ENCODE measurements around the gene PRPF6. TPM values are rescaled to one million over a fixed set of nuclear protein-coding genes. Genes with fewer than 3 reads are reported as not detected.

PRPF6 gene
- total and polyA plus RNA-seq, 2 of the 13 experiments (the other 11 are each of a cell fraction or from before 2014, with no cell fraction given) = 63.7 to 101 TPM

DNA sequence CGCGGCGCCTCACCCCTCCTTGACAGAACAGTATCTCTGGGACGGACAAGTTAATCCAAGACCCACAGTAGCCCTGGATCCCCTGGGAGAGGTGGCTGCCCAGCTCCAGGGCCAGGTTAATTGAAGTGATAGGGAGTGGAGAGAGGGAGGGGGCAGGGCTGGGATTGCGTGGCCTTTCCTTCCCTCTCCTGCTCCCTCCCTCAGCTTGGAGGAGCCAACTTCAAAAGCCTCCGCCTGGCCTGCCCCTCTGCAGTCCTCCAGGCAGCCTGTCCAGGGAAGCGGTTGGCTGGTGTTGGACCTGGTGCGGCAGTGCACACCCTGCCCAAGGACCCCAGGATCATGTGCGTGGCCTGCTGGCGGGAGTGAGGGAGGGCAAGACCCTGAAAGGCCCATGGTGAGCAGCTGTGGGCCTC is 55.0 kb downstream of the PRPF6 start, which contains the start of gene C20orf204 (continued):
- TF ChIP-seq, protein P1, sequence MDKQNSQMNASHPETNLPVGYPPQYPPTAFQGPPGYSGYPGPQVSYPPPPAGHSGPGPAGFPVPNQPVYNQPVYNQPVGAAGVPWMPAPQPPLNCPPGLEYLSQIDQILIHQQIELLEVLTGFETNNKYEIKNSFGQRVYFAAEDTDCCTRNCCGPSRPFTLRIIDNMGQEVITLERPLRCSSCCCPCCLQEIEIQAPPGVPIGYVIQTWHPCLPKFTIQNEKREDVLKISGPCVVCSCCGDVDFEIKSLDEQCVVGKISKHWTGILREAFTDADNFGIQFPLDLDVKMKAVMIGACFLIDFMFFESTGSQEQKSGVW (CRISPR knock-in tag; IDR thresholded peaks at IDR 0.05; ENCODE audit: borderline replicate concordance) = no peak; the same call in 1 of the 2 replicates
- TF ChIP-seq IRX3 (CRISPR knock-in tag; IDR thresholded peaks at IDR 0.05; ENCODE audit: borderline replicate concordance, low read depth) (no peak), ZNF296 (CRISPR knock-in tag; conservative IDR thresholded peaks at IDR 0.05) (peak; percentile 90; the same call in 1 of the 2 replicates), ZNF354B (CRISPR knock-in tag; IDR thresholded peaks at IDR 0.05) (no peak), HNRNPH1 (optimal IDR thresholded peaks at IDR 0.05; ENCODE audit: low read depth, low read length) (no peak), ZNF274 (CRISPR knock-in tag; IDR thresholded peaks at IDR 0.05) (peak; percentile 31), ZSCAN12 (CRISPR knock-in tag; IDR thresholded peaks at IDR 0.05) (no peak), ZNF768 (CRISPR knock-in tag; IDR thresholded peaks at IDR 0.05) (peak; percentile 12), ZNF883 (CRISPR knock-in tag; IDR thresholded peaks at IDR 0.05; ENCODE audit: not compliant biosample characterization) (peak; percentile 78), REPIN1 (CRISPR knock-in tag; IDR thresholded peaks at IDR 0.05; ENCODE audit: borderline replicate concordance, low read depth) (peak; percentile 18; the same call in 1 of the 2 replicates), SRSF4 (IDR thresholded peaks at IDR 0.05; ENCODE audit: low read depth, low read length, poor library complexity, severe bottlenecking) (no peak), SAFB2 (CRISPR knock-in tag; IDR thresholded peaks at IDR 0.05; ENCODE audit: borderline replicate concordance, low read depth) (no peak), ZNF282 (IDR thresholded peaks at IDR 0.05; ENCODE audit: partially characterized antibody) (no peak), NFATC3 (CRISPR knock-in tag; IDR thresholded peaks at IDR 0.05) (no peak), SMAD3 (CRISPR knock-in tag; IDR thresholded peaks at IDR 0.05) (peak; percentile 41), MTF2 (CRISPR knock-in tag; IDR thresholded peaks at IDR 0.05; ENCODE audit: borderline replicate concordance) (peak; percentile 92), ZNF563 (CRISPR knock-in tag; IDR thresholded peaks at IDR 0.05) (no peak), ARHGAP35 (CRISPR knock-in tag; IDR thresholded peaks at IDR 0.05; ENCODE audit: borderline replicate concordance) (no peak; the same call in 1 of the 2 replicates), ZNF543 (CRISPR knock-in tag; IDR thresholded peaks at IDR 0.05) (peak; percentile 96), ZNF781 (CRISPR knock-in tag; IDR thresholded peaks at IDR 0.05; ENCODE audit: borderline replicate concordance, not compliant biosample characterization) (peak; percentile 19), REL (CRISPR knock-in tag; conservative IDR thresholded peaks at IDR 0.05) (peak; percentile 96; the same call in 1 of the 2 replicates), ARNT2 (CRISPR knock-in tag; IDR thresholded peaks at IDR 0.05; ENCODE audit: low read depth) (0 out of 2 replicates have a peak, but pooled peaks have one; percentile 46)
- TF ChIP-seq, protein P2, sequence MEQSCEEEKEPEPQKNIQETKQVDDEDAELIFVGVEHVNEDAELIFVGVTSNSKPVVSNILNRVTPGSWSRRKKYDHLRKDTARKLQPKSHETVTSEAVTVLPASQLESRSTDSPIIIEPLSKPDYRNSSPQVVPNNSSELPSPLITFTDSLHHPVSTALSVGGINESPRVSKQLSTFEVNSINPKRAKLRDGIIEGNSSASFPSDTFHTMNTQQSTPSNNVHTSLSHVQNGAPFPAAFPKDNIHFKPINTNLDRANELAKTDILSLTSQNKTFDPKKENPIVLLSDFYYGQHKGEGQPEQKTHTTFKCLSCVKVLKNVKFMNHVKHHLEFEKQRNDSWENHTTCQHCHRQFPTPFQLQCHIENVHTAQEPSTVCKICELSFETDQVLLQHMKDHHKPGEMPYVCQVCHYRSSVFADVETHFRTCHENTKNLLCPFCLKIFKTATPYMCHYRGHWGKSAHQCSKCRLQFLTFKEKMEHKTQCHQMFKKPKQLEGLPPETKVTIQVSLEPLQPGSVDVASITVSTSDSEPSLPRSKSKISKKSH (CRISPR knock-in tag; IDR thresholded peaks at IDR 0.05; ENCODE audit: borderline replicate concordance) = peak; percentile 80
- TF ChIP-seq, protein P3, sequence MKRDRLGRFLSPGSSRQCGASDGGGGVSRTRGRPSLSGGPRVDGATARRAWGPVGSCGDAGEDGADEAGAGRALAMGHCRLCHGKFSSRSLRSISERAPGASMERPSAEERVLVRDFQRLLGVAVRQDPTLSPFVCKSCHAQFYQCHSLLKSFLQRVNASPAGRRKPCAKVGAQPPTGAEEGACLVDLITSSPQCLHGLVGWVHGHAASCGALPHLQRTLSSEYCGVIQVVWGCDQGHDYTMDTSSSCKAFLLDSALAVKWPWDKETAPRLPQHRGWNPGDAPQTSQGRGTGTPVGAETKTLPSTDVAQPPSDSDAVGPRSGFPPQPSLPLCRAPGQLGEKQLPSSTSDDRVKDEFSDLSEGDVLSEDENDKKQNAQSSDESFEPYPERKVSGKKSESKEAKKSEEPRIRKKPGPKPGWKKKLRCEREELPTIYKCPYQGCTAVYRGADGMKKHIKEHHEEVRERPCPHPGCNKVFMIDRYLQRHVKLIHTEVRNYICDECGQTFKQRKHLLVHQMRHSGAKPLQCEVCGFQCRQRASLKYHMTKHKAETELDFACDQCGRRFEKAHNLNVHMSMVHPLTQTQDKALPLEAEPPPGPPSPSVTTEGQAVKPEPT (CRISPR knock-in tag; IDR thresholded peaks at IDR 0.05; ENCODE audit: low read depth) = no peak; the same call in 1 of the 2 replicates

Measured in HepG2 (cell line).